Fibroblast of pulmonary artery (primary cell): ENCODE results near the gene CAGE1.
"Not testable (repeated sequence)": the region's sequence is repeated elsewhere in the genome, so short reads cannot be mapped to it uniquely, and the experiment has no call there.

Experiments used
- DNase-seq: peaks from one replicate; pipeline ENCODE4 v3.0.0-alpha.2; 2010; ENCODE audit warnings: low read depth
- H3K4me3 ChIP-seq: replicated peaks from 2 replicates; pipeline ENCODE4 v1.5.1; 2011; ENCODE audit warnings: low read depth, mild to moderate bottlenecking, control low read depth, low read length, moderate library complexity
- TF ChIP-seq, protein P1 (sequence below): IDR thresholded peaks from 2 replicates; pipeline ENCODE4 v1.5.1; 2011; ENCODE audit warnings: mild to moderate bottlenecking, control low read depth, low read length, inconsistent platforms; ENCODE audit errors: missing control alignments

The CAGE1 gene

DNA sequence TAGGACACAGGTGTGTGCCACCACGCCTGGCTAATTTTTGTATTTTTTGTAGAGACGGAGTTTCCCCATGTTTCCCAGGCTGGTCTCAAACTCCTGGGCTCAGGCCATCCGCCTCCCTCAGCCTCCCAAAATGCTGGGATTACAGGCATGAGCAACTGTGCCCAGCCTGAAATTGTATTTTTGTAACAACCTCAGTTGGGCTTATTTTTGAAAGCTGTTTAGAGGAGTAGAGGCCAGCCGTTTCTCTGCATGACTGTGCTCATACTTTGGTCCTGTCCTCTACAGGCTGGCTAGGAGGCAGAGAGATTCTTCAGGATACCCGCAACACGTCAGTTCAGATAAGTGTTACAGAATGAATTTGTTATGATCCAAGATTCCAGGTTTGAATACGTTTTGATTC is 22.1 kb downstream of the CAGE1 start:
- DNase-seq = no peak
- no peak overlapping the region for H3K4me3 ChIP-seq
- TF ChIP-seq, protein P1, sequence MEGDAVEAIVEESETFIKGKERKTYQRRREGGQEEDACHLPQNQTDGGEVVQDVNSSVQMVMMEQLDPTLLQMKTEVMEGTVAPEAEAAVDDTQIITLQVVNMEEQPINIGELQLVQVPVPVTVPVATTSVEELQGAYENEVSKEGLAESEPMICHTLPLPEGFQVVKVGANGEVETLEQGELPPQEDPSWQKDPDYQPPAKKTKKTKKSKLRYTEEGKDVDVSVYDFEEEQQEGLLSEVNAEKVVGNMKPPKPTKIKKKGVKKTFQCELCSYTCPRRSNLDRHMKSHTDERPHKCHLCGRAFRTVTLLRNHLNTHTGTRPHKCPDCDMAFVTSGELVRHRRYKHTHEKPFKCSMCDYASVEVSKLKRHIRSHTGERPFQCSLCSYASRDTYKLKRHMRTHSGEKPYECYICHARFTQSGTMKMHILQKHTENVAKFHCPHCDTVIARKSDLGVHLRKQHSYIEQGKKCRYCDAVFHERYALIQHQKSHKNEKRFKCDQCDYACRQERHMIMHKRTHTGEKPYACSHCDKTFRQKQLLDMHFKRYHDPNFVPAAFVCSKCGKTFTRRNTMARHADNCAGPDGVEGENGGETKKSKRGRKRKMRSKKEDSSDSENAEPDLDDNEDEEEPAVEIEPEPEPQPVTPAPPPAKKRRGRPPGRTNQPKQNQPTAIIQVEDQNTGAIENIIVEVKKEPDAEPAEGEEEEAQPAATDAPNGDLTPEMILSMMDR = no peak

DNA sequence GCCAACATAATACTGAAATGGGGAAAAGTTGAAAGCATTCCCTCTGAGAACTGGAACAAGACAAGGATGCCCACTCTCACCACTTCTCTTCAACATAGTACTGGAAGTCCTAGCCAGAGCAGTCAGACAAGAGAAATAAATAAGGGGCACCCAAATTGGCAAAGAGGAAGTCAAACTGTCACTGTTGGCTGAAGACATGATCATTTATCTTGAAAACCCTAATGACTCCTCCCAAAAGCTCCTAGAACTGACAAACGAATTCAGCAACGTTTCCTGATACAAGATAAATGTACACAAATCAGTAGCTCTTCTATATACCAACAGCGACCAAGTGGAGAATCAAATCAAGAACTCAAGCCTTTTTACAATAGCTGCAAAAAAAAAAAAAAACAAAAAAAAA is 37.6 kb downstream of the CAGE1 start:
- H3K4me3 ChIP-seq, DNase-seq: not testable (repeated sequence)

DNA sequence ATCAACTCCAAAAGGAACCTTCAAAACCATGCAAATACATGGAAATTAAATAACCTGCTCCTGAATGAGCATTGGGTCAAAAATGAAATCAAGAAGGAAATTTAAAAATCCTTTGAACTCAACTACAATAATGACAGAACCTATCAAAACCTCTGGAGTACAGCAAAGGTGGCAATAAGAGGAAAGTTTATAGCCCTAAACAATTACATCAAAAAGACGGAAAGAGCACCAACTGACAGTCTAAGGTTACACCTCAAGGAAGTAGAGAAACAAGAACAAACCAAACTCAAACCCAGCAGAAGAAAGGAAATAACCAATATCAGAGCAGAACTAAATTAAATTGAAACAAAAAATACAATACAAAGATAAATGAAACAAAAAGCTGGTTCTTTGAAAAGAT is 39.0 kb downstream of the CAGE1 start:
- not testable (repeated sequence) for DNase-seq, H3K4me3 ChIP-seq

DNA sequence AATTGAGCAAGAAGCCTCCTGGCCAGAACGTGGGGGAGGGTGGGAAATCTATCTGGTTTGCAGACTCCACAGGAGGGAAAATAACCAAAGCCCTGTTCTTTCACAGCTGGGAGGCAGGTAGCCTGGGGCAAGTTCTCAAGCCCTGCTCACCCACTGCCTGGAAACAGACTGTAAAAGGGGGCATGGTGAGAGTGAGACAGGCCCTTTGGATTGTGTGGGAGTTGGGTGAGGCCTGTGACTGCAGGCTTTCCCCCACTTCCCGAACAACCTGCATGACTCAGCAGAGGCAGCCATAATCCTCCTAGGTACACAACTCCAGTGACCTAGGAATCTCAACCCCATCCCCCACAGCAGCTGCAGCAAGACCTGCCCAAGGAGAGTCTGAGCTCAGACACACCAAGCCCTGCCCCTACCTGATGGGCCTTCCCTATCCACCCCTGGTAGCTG is 42.0 kb downstream of the CAGE1 start:
- DNase-seq = peak; percentile 14
- not testable (repeated sequence) for H3K4me3 ChIP-seq

DNA sequence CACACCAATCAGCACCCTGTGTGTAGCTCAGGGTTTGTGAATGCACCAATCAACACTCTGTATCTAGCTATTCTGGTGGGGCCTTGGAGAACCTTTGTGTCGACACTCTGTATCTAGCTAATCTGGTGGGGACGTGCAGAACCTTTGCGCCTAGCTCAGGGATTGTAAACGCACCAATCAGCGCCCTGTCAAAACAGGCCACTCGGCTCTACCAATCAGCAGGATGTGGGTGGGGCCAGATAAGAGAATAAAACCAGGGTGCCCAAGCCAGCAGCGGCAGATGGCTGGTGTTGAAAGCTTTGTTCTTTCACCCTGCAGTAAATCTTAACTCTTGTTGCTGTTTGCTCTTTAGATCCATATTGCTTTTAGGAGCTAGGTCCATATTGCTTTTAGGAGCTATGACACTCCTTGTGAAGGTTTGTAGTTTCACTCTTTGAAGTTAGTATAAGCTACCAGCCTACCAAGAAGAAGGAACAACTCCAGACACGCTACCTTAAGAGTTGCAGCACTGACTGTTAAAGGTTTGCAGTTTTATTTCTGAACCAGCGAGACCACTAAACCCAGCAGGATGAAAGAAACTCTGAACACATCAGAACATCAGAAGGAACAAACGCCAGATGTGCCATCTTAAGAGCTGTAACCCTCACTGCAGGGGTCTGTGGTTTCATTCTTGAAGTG is 44.6 kb downstream of the CAGE1 start:
- not testable (repeated sequence) for H3K4me3 ChIP-seq

DNA sequence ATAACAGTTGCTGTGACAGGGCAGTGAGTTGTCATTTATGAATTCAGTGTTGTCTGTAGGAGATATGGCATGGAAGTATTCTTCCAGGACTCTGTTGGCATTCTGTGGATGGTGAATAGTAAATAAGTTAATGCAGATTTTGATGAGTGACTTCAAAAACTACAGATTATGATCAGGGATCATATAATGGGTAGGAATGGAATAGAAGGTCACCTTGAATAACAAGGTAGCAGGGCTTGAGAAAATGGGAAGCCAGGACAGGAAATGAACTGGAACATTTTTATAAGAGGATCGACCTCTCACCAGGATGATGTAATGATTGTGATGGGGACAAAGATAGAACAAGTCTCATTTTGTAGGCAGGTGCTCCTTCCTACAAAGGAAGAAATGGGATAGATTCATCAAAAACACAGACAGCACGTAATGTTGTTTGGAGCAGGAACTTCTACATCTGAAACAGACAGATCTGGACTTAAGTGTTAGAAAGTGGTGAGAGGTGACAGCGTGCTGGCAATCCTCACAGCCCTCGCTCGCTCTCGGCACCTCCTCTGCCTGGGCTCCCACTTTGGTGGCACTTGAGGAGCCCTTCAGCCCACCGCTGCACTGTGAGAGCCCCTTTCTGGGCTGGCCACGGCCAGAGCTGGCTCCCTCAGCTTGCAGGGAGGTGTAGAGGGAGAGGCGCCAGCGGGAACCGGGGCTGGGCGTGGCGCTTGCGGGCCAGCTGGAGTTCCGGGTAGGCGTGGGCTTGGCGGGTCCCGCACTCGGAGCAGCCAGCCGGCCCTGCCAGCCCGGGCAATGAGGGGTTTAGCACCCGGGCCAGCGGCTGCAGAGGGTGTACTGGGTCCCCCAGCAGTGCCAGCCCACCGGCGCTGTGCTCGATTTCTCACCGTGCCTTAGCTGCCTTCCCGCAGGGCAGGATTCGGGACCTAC is 45.7 kb downstream of the CAGE1 start:
- no peak overlapping the region for H3K4me3 ChIP-seq
- DNase-seq = no peak
- TF ChIP-seq, protein P1 = no peak

More for the DNA sequence above, 44.6 kb downstream of the CAGE1 start:
- DNase-seq = not testable (repeated sequence)

DNA sequence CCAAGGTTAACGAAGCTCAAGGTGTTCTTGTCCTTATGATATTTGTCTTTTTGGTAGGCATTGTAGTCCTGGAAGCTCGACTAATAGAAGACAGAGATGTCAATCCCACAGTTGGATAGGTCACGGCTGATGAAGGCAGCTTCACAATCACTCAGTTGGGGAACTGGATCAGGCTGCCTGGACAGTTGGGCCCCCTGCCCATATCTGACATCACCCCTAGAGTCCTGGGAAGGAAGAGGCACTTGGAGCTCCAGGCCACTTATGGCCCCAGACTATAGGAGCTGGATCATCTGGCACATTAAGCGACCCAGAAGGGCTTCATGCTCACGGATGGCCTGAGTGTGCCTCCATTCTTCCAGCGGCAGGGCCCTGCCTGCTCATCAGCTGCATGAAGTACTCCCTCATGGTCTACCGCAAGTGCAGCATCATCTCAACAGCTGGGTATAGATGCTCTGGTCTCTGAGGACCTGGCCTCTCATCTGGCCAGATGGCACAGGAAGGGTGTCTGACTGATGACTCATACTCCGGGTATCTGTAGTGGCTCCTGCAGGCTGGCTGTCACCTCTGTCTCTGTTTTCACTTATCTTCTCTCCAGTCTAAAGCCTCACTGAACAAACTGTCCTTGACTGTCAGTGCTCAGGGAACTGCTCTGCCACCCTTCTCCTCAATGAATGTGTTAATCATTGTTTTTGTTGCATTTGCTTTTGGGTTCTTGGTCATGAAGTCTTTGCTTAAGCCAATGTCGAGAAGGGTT is 47.4 kb downstream of the CAGE1 start:
- H3K4me3 ChIP-seq = no peak overlapping the region
- TF ChIP-seq, protein P1 = no peak
- no peak for DNase-seq

DNA sequence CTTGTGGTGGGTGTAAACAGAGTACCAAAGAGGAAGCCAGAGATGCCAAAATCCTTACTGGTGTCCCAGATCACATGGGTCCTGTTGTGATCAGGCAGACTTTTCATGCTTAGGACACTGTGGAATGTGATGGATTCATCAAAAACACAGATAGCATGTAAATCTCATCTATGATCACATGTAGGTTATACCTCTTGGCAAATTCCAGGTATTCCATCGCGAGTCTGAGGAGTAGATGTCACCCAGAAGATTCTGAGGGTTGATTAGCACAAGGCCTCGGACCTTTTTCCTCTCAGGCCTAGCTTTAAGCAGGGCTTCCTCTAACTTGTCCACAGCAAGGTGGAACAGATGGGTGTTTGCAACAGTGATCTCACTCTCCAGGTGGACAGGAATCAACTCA is 48.3 kb downstream of the CAGE1 start:
- no peak for DNase-seq
- no peak overlapping the region for H3K4me3 ChIP-seq

More for the DNA sequence above, 48.3 kb downstream of the CAGE1 start:
- TF ChIP-seq, protein P1 = no peak
